DMS53 treated with DMSO at 0.1 percent for 48 hours (cell line): ENCODE measurements around the gene MEN1.
A peak's percentile ranks its signal among the peaks of the same experiment; 100 is the strongest.

Experiments
- DNase-seq: peaks from one replicate; lab custom pipeline; 2025; ENCODE audit not compliant: unreplicated experiment; lab: John Stamatoyannopoulos, UW

MEN1 gene

GRCh38 chr11:64788321-64789215 is 21.8 kb downstream of the MEN1 start:
- DNase-seq = no peak

- peak; percentile 32 for DNase-seq
Measured at GRCh38 chr11:64787526-64788320, 22.6 kb downstream of the MEN1 start.

- DNase-seq = no peak
Measured at GRCh38 chr11:64786308-64786707, 24.0 kb downstream of the MEN1 start.

GRCh38 chr11:64784813-64785581 is 25.4 kb downstream of the MEN1 start:
- no peak for DNase-seq

- DNase-seq = peak; percentile 99
Measured at GRCh38 chr11:64778473-64779298, 31.7 kb downstream of the MEN1 start, which contains the start of gene SF1. Gene SF1 (minus strand): TSS chr11:64778542. CDS start chr11:64778392, 150 bp downstream.

- no peak for DNase-seq
Measured at GRCh38 chr11:64778223-64778472, 32.2 kb downstream of the MEN1 start.

GRCh38 chr11:64777449-64778222 is 32.7 kb downstream of the MEN1 start:
- peak; percentile 47 for DNase-seq

GRCh38 chr11:64776875-64777274 is 33.5 kb downstream of the MEN1 start:
- no peak for DNase-seq

GRCh38 chr11:64776425-64776824 is 33.9 kb downstream of the MEN1 start:
- DNase-seq = no peak

- DNase-seq = no peak
Measured at GRCh38 chr11:64774144-64774543, 36.2 kb downstream of the MEN1 start.

- DNase-seq = no peak
Measured at GRCh38 chr11:64772303-64773018, 37.9 kb downstream of the MEN1 start.

- no peak for DNase-seq
Measured at GRCh38 chr11:64771861-64772260, 38.5 kb downstream of the MEN1 start.

- DNase-seq = no peak
Measured at GRCh38 chr11:64770120-64770519, 40.2 kb downstream of the MEN1 start.

GRCh38 chr11:64769283-64769682 is 41.1 kb downstream of the MEN1 start:
- DNase-seq = no peak

GRCh38 chr11:64768300-64768694 is 42.1 kb downstream of the MEN1 start:
- DNase-seq = no peak

GRCh38 chr11:64767344-64768299 is 42.7 kb downstream of the MEN1 start:
- DNase-seq = peak; percentile 56

- no peak for DNase-seq
Measured at GRCh38 chr11:64766881-64767280, 43.5 kb downstream of the MEN1 start.
